ENCODE data around the gene PLEKHB1.

- TF ChIP-seq TAF1 (IDR thresholded peaks at IDR 0.05; ENCODE audit: low read depth) (no peak), EZH2 (IDR thresholded peaks at IDR 0.05; ENCODE audit: borderline replicate concordance, insufficient read depth, low read length, poor library complexity, severe bottlenecking) (no peak), POLR2AphosphoS5 (IDR thresholded peaks at IDR 0.05) (no peak)
- TF ChIP-seq, protein P1, sequence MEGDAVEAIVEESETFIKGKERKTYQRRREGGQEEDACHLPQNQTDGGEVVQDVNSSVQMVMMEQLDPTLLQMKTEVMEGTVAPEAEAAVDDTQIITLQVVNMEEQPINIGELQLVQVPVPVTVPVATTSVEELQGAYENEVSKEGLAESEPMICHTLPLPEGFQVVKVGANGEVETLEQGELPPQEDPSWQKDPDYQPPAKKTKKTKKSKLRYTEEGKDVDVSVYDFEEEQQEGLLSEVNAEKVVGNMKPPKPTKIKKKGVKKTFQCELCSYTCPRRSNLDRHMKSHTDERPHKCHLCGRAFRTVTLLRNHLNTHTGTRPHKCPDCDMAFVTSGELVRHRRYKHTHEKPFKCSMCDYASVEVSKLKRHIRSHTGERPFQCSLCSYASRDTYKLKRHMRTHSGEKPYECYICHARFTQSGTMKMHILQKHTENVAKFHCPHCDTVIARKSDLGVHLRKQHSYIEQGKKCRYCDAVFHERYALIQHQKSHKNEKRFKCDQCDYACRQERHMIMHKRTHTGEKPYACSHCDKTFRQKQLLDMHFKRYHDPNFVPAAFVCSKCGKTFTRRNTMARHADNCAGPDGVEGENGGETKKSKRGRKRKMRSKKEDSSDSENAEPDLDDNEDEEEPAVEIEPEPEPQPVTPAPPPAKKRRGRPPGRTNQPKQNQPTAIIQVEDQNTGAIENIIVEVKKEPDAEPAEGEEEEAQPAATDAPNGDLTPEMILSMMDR (IDR thresholded peaks at IDR 0.05; ENCODE audit: poor library complexity, severe bottlenecking), result no peak
Observed at GRCh38 chr11:73645121-73645969, 1.0 kb upstream of the PLEKHB1 start.
